IMR-90 (cell line): ENCODE measurements around the gene SLC12A8. TPM values are rescaled to one million over a fixed set of nuclear protein-coding genes. Genes with fewer than 3 reads are reported as not detected.

Source experiments
- ATAC-seq: fragments of 200-7000 bp; cut with Tn5 transposase; 2 replicates; pipeline ENCODE4 v1.9.1; 2020; ENCODE audit warnings: low read depth, mild to moderate bottlenecking, moderate library complexity
- BruUV-seq: library from RNA; stranded (reverse); fragments of 400-500 nt; replicated peaks from 2 replicates; lab custom pipeline; 2021; lab: Mats Ljungman, UMichigan
- CTCF ChIA-PET: fragments of 300-600 bp; formaldehyde crosslinking; extraction: SDS; loops from one replicate; lab custom pipeline; 2021; ENCODE audit warnings: antibody characterized with exemption; lab: Yijun Ruan, JAX
- POLR2A ChIA-PET: fragments of 300-600 bp; sonication (Branson Sonifier 250); formaldehyde crosslinking; loops from one replicate; lab custom pipeline; 2022; ENCODE audit warnings: antibody characterized with exemption; ENCODE audit not compliant: unreplicated experiment; lab: Charles Lee
- DNase-seq: peaks from one replicate; pipeline ENCODE4 v3.0.0; 2013
- H2AFZ ChIP-seq: replicated peaks from 2 replicates; pipeline ENCODE3; 2013; ENCODE audit warnings: low read length, mild to moderate bottlenecking; ENCODE audit not compliant: poor library complexity
- H2AK5ac ChIP-seq: 2 replicates; pipeline ENCODE4 v1.6.1; 2013; ENCODE audit warnings: low read depth, low read length, inconsistent platforms
- H2AK9ac ChIP-seq: replicated peaks from 2 replicates; pipeline ENCODE3; 2013; ENCODE audit warnings: mild to moderate bottlenecking, low read depth, low read length, moderate library complexity; ENCODE audit not compliant: poor library complexity
- H2BK120ac ChIP-seq: 2 replicates; pipeline ENCODE4 v1.6.1; 2013; ENCODE audit warnings: low read depth, low read length, inconsistent platforms
- H2BK15ac ChIP-seq: 3 replicates; pipeline ENCODE4 v1.6.1; 2013; ENCODE audit warnings: low read depth, low read length, inconsistent platforms
- H2BK20ac ChIP-seq: 2 replicates; pipeline ENCODE4 v1.6.1; 2013; ENCODE audit warnings: low read depth, mild to moderate bottlenecking, inconsistent platforms, low read length, moderate library complexity
- H2BK5ac ChIP-seq: 2 replicates; pipeline ENCODE4 v1.6.1; 2013; ENCODE audit warnings: mild to moderate bottlenecking, low read depth, low read length, inconsistent platforms; ENCODE audit not compliant: poor library complexity, severe bottlenecking
- H3K14ac ChIP-seq: replicated peaks from 2 replicates; pipeline ENCODE4 v1.6.1; 2013; ENCODE audit warnings: low read depth, low read length, inconsistent platforms
- H3K18ac ChIP-seq: 2 replicates; pipeline ENCODE4 v1.6.1; 2013; ENCODE audit warnings: low read depth, low read length, control low read depth
- H3K23ac ChIP-seq: 2 replicates; pipeline ENCODE4 v1.6.1; 2013; ENCODE audit warnings: low read depth, low read length, inconsistent platforms
- H3K27ac ChIP-seq: 2 replicates; pipeline ENCODE4 v1.5.1; 2013; ENCODE audit warnings: mild to moderate bottlenecking, control low read depth, low read length; ENCODE audit not compliant: insufficient read depth
- H3K27me3 ChIP-seq: 2 replicates; pipeline ENCODE4 v1.6.1; 2013; ENCODE audit warnings: low read length; ENCODE audit not compliant: control insufficient read depth, insufficient read depth
- H3K36me3 ChIP-seq: 2 replicates; pipeline ENCODE4 v1.6.1; 2013; ENCODE audit warnings: low read length, mixed read lengths; ENCODE audit not compliant: control insufficient read depth, insufficient read depth
- H3K4ac ChIP-seq: 2 replicates; pipeline ENCODE4 v1.6.1; 2013; ENCODE audit warnings: low read depth, low read length, inconsistent platforms
- H3K4me1 ChIP-seq: 2 replicates; pipeline ENCODE4 v1.6.1; 2013; ENCODE audit warnings: low read length, mixed read lengths; ENCODE audit not compliant: control insufficient read depth, insufficient read depth
- H3K4me2 ChIP-seq: 2 replicates; pipeline ENCODE4 v1.6.1; 2013; ENCODE audit warnings: low read depth, mild to moderate bottlenecking, control low read depth, low read length, moderate library complexity
- H3K4me3 ChIP-seq: 2 replicates; pipeline ENCODE4 v1.5.1; 2013; ENCODE audit warnings: low read depth, mild to moderate bottlenecking, control low read depth, low read length, moderate library complexity; ENCODE audit not compliant: insufficient read depth
- H3K56ac ChIP-seq: 2 replicates; pipeline ENCODE4 v1.6.1; 2013; ENCODE audit warnings: low read length, inconsistent platforms; ENCODE audit not compliant: insufficient read depth; ENCODE audit errors: extremely low read depth
- H3K79me1 ChIP-seq, 2 experiments: 2 replicates each; pipeline ENCODE4 v1.6.1; 2013; ENCODE audit warnings: low read length in 2 of 2, inconsistent platforms in 1 of 2, low read depth in 1 of 2
- H3K9ac ChIP-seq: 2 replicates; pipeline ENCODE4 v1.6.1; 2013; ENCODE audit warnings: low read depth, low read length, control low read depth
- H3K9me1 ChIP-seq: 2 replicates; pipeline ENCODE4 v1.6.1; 2013; ENCODE audit warnings: low read length, inconsistent platforms; ENCODE audit not compliant: insufficient read depth
- H3K9me3 ChIP-seq: 2 replicates; pipeline ENCODE4 v1.6.1; 2013; ENCODE audit warnings: low read length; ENCODE audit not compliant: control insufficient read depth, insufficient read depth
- H4K20me1 ChIP-seq: 2 replicates; pipeline ENCODE4 v1.6.1; 2013; ENCODE audit warnings: low read length, inconsistent platforms; ENCODE audit not compliant: insufficient read depth
- H4K5ac ChIP-seq: 2 replicates; pipeline ENCODE4 v1.6.1; 2013; ENCODE audit warnings: mild to moderate bottlenecking, low read depth, low read length, control low read depth
- H4K8ac ChIP-seq, 2 experiments: 2 replicates each; pipeline ENCODE4 v1.6.1; 2013; ENCODE audit warnings: low read depth in 2 of 2, low read length in 2 of 2, control low read depth in 1 of 2, inconsistent platforms in 1 of 2
- H4K91ac ChIP-seq: 2 replicates; pipeline ENCODE4 v1.6.1; 2013; ENCODE audit warnings: low read depth, low read length, inconsistent platforms; ENCODE audit not compliant: insufficient read depth
- BHLHE40 ChIP-seq: fragments of 150-350 bp; IDR thresholded peaks from 2 replicates; pipeline ENCODE4 v1.6.1; 2016; ENCODE audit warnings: mild to moderate bottlenecking, low read depth, low read length
- CHD1 ChIP-seq: IDR thresholded peaks from 2 replicates; pipeline ENCODE4 v1.6.1; 2012; ENCODE audit warnings: low read depth, low read length, improper control_type of control experiment
- CTCF ChIP-seq: conservative IDR thresholded peaks from 2 replicates; pipeline ENCODE4 v1.5.1; 2012; ENCODE audit warnings: mild to moderate bottlenecking, low read depth, low read length, improper control_type of control experiment
- ELK1 ChIP-seq: fragments of 150-350 bp; IDR thresholded peaks from 2 replicates; pipeline ENCODE4 v1.6.1; 2016; ENCODE audit warnings: low read depth, mild to moderate bottlenecking, low read length, moderate library complexity, borderline replicate concordance
- FOS ChIP-seq: fragments of 150-350 bp; IDR thresholded peaks from 2 replicates; pipeline ENCODE4 v1.6.1; 2016; ENCODE audit warnings: low read depth, low read length
- MAZ ChIP-seq: IDR thresholded peaks from 2 replicates; pipeline ENCODE4 v1.6.1; 2012; ENCODE audit warnings: low read depth, mild to moderate bottlenecking, low read length, improper control_type of control experiment, moderate library complexity, borderline replicate concordance
- MXI1 ChIP-seq: IDR thresholded peaks from 2 replicates; pipeline ENCODE4 v1.6.1; 2012; ENCODE audit warnings: low read depth, mild to moderate bottlenecking, low read length, moderate library complexity, borderline replicate concordance
- NFE2L2 ChIP-seq: fragments of 150-350 bp; IDR thresholded peaks from 2 replicates; pipeline ENCODE4 v1.6.1; 2016; ENCODE audit warnings: low read depth, mild to moderate bottlenecking, low read length
- RCOR1 ChIP-seq: IDR thresholded peaks from 2 replicates; pipeline ENCODE4 v1.6.1; 2012; ENCODE audit warnings: mild to moderate bottlenecking, low read length, improper control_type of control experiment; ENCODE audit not compliant: insufficient replicate concordance
- SMC3 ChIP-seq: fragments of 150-350 bp; IDR thresholded peaks from 2 replicates; pipeline ENCODE4 v1.6.1; 2016; ENCODE audit warnings: low read depth, mild to moderate bottlenecking, antibody characterized with exemption, low read length, moderate library complexity
- WGBS, 2 experiments: methylation state at CpG; one replicate each; pipeline versions ENCODE4 v1.1.5 to v1.1.7; 2013; ENCODE audit warnings: missing lambda C conversion rate in 2 of 2; ENCODE audit not compliant: insufficient read length in 1 of 2; ENCODE audit errors: extremely low coverage in 2 of 2; 5-methylcytosine and 5-hydroxymethylcytosine counted together
- dilution Hi-C: fragments of 300-500 bp; cut with HindIII; formaldehyde crosslinking; loops from one replicate; pipeline ENCODE4 v1.14.3; 2018; ENCODE audit warnings: low sequenced_read_pairs; ENCODE audit not compliant: unreplicated experiment
- in situ Hi-C: fragments of 300-500 bp; cut with MboI; formaldehyde crosslinking; loops from 3 replicates; pipeline ENCODE4 v1.14.3; 2019; ENCODE audit warnings: low sequenced_read_pairs, inconsistent platforms, mixed read lengths
- intact Hi-C: fragments of 100-400 bp; cut with micrococcal nuclease; formaldehyde crosslinking; loops from 2 replicates; pipeline ENCODE4 v1.10.0; 2022
- polyA plus RNA-seq, 3 experiments: library from polyadenylated mRNA; depleted of rRNA; stranded (reverse); fragments of >200 nt; gene quantifications; 2 replicates each; pipeline ENCODE4 v1.2.3, GENCODE V29; 2012; ENCODE audit warnings: low replicate concordance in 1 of 3
- total RNA-seq: library from RNA; depleted of rRNA; stranded (reverse); fragments of >200 nt; gene quantifications from 2 replicates; pipeline ENCODE4 v1.2.3, GENCODE V29; 2012

Gene SLC12A8
- total and polyA plus RNA-seq, 2 of the 4 experiments (the other 2 are of a cell fraction), result 2.2 to 4.3 TPM

- Histone ChIP-seq H3K9me3 (no peaks in the 10 kb centered on the region), H2BK15ac (no peak overlapping the region)
Measured at GRCh38 chr3:125207507-125207906, 5.0 kb downstream of the SLC12A8 start.

More at GRCh38 chr3:125207507-125207906, 5.0 kb downstream of the SLC12A8 start:
- BruUV-seq, result no TSS peak
- Histone ChIP-seq H4K91ac (no peak overlapping the region), H3K4me2 (no peak overlapping the region), H4K8ac (no peak overlapping the region), H3K27ac (no peak overlapping the region), H3K36me3 (no peaks in the 10 kb centered on the region), H2AK9ac (no peak overlapping the region), H3K27me3 (peaks cover 16% of the 10 kb centered on the region; the same call in 1 of the 2 replicates), H2BK5ac (no peak overlapping the region), H2AFZ (no peak overlapping the region), H3K18ac (no peak overlapping the region), H4K5ac (no peak overlapping the region), H3K9ac (no peak overlapping the region), H3K14ac (no peak overlapping the region), H3K56ac (no peak overlapping the region), H2BK120ac (no peak overlapping the region), H3K9me1 (no peaks in the 10 kb centered on the region; the same call in 1 of the 2 replicates), H3K79me1 (no peaks in the 10 kb centered on the region), H3K4me3 (no peak overlapping the region), H2AK5ac (no peak overlapping the region), H3K4ac (no peak overlapping the region), H4K20me1 (no peaks in the 10 kb centered on the region), H3K4me1 (no peaks in the 10 kb centered on the region; the same call in 1 of the 2 replicates), H2BK20ac (no peak overlapping the region), H3K23ac (no peak overlapping the region)
- DNase-seq, result no peak
- no peak for TF ChIP-seq CTCF
- TF ChIP-seq RCOR1, result no peak
- TF ChIP-seq CHD1, result no peak
- TF ChIP-seq SMC3, result no peak
- TF ChIP-seq NFE2L2, result no peak
- no peak for TF ChIP-seq MXI1
- TF ChIP-seq MAZ, result no peak
- TF ChIP-seq FOS, result no peak
- TF ChIP-seq BHLHE40, result no peak
- no peak for TF ChIP-seq ELK1
- WGBS, 2 experiments, result 89% methylated on average over 3 of the region's 7 CpGs; no CpG with 5 or more reads in 1 of the 2 experiments
- dilution Hi-C loops (no loop called here), in situ Hi-C loops (no loop called here), intact Hi-C loops (no loop called here)
- CTCF ChIA-PET, result no interaction called here
- POLR2A ChIA-PET, result no interaction called here
- ATAC-seq, result no peak
